GM18870 (cell line): ENCODE results near the gene TNRC18.
"Not testable (repeated sequence)": the region's sequence is repeated elsewhere in the genome, so short reads cannot be mapped to it uniquely, and the experiment has no call there.

ENCODE experiments used
- ATAC-seq: cut with Tn5 transposase; IDR thresholded peaks from one replicate; pipeline ENCODE4 v1.9.1; 2021; ENCODE audit warnings: moderate library complexity; ENCODE audit not compliant: unreplicated experiment

Gene TNRC18, protein sequence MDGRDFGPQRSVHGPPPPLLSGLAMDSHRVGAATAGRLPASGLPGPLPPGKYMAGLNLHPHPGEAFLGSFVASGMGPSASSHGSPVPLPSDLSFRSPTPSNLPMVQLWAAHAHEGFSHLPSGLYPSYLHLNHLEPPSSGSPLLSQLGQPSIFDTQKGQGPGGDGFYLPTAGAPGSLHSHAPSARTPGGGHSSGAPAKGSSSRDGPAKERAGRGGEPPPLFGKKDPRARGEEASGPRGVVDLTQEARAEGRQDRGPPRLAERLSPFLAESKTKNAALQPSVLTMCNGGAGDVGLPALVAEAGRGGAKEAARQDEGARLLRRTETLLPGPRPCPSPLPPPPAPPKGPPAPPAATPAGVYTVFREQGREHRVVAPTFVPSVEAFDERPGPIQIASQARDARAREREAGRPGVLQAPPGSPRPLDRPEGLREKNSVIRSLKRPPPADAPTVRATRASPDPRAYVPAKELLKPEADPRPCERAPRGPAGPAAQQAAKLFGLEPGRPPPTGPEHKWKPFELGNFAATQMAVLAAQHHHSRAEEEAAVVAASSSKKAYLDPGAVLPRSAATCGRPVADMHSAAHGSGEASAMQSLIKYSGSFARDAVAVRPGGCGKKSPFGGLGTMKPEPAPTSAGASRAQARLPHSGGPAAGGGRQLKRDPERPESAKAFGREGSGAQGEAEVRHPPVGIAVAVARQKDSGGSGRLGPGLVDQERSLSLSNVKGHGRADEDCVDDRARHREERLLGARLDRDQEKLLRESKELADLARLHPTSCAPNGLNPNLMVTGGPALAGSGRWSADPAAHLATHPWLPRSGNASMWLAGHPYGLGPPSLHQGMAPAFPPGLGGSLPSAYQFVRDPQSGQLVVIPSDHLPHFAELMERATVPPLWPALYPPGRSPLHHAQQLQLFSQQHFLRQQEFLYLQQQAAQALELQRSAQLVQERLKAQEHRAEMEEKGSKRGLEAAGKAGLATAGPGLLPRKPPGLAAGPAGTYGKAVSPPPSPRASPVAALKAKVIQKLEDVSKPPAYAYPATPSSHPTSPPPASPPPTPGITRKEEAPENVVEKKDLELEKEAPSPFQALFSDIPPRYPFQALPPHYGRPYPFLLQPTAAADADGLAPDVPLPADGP (N-terminal part only)

DNA sequence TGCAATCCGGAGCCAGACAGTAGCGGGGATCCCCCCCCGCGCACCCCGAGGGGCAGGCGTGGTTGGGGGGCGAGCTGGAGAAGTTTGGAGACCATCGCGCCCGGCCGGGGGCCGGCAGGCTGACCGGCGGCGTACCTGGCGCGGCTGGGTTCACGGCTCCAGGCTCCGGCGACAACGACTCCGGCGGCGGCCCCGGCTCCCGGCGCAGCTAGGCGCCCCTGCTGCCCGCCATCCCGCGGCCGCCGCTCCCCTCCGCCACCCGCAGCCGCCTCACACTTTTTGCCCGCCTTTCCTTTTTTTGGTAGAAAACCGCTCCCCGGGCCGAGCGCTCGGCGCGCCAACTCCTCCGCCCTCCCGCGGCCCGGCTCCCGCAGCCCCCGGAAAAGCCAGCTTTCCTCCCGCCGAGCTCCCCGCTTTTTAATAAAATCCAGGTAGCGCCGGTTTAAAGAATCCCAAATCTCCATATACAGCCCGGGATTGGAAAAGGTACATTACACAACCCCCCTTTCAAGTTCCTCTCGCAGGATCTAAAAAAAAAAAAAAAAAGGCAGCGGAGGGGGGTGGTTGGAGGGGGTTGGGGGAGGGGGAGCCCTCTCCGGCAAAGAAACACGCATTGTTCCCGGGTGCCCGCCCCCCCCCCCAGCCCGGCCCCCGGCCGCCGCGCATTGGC, at the start of gene TNRC18:
TSS of gene TNRC18 (minus strand) at position 529 of the 670 bp plus-strand sequence. CDS start 2,588 bp downstream, outside the sequence.
- no peak for ATAC-seq

DNA sequence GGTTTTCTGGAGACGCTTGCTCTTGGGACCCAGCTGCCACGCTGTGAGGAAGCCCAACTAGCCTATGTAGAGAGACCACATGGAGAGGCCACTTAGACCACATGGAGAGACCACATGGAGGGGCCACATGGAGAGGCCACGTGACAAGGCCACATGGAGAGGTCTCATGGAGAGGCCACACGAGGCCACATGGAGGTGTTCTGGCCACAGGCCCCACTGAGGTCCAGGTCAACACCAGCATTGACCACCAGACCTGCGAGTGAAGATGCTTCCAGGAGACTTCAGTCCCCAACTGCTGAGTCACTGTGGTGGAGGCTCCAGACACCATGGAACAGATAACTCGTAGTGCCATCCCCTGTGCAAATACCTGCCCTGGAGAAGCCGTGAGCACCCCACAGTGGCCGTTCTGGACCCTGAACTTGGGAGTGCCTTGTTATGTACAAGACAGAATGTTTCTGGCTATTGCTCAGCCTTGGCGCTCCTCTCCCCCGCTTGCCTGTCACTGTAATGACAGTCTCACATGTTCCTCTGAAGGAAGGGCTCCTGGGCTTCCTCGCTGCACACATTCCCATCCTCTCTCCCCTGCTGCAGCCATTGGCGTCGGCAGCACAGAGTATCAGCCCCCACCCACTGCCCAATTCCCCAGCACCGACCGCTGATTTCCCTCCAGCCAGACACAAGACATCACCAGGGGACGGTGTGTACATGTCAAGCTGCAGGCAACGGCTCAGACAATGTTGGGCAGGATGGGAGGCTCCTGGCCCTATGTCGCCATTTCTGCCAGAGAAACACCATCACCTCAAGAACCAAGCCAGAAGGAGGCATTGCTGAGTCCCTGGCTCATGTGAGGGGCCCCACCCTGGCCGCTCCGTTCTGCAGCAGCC, 49.0 kb upstream of the TNRC18 start:
- ATAC-seq: no peak

DNA sequence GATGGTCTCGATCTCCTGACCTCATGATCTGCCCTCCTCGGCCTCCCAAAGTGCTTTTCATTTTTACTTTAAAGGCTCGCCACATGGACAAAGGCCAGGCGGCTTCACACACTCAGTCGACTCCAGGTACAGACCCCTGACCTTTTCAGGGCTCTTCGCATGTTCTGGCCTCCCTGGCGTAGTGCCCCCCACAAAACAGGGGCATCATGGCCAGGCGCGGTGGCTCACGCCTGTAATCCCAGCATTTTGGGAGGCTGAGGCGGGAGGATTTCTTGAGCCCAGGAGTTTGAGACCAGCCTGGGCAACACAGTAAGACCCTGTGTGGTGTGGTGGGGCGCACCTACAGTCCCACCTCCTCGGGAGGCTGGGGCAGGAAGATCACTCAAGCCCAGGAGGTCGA, 48.0 kb upstream of the TNRC18 start:
- ATAC-seq: not testable (repeated sequence)

DNA sequence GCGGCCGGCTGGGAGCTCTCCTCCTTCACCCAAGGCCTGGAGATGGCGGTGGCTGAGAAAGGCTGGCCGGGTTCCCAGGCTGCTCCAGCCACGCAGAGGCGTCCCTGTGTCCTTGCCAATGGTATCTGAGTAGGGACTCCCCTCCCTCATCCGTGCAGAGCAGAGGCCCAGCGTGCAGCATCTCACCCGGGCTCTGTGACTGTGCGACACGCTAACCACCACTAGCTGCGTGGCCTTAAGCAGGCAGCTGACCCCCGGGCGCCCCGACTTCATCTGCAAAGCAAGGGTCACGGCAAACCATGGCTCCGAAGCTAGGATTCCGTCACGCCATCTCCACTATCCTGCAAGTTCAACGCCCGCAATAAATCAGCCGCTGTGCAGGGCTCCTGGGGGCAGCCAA, 47.2 kb upstream of the TNRC18 start:
- no peak for ATAC-seq

DNA sequence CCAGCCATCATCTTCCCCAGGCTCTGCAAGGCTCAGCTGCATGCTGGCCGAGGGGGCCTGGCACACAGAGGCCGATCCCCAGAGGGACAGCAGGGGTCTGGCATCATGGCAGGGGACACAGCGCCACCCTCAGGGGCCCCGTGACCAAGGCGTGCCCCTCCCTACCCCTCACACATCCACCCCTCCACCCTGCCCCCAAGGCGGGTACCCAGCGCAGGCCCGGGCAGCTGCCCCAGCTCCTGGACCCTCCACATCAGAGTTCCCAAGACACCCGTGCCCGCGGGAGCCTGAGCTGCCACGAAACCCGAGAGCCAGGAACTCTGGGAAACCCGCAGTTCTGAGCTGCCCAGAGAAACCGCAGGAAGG, 46.5 kb upstream of the TNRC18 start:
- ATAC-seq: no peak

DNA sequence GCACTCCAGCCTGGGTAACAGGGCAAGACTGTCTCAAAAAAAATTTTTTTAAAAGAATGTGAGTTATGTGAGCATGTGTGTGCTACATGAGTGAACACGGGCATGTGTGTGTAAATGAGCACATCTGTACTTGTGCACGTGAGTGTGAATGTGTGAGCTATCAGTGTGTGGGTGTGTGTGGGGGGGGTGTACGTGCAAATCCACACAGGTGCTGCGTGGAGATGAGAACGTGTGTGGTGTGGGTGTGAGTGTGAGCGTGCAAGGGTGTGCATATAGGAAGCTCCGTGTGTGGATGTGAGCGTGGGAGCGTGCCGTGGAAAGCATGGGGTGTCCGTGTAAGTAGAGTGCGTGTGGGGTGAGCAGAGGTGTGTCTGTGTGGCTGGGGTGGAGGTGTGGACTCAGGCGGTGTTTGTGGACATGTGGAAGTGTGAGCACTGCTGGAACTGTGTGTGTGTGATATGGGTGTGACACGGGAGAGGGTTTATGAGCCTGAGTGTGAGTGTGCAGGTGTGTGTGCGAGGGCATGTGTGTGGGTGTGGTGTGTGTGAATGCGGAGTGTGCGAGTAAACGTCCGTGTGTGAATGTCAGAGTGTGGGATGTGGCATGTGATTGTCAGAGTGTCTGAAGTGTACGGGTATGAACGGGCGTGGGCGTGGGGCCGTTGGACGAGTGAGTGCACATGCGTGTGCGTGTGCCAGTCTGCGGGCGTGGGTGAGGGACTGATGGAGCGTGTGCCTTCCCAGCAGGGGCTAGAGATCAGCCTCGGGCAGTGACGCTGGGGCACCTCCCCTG, 45.9 kb upstream of the TNRC18 start:
- ATAC-seq: no peak

DNA sequence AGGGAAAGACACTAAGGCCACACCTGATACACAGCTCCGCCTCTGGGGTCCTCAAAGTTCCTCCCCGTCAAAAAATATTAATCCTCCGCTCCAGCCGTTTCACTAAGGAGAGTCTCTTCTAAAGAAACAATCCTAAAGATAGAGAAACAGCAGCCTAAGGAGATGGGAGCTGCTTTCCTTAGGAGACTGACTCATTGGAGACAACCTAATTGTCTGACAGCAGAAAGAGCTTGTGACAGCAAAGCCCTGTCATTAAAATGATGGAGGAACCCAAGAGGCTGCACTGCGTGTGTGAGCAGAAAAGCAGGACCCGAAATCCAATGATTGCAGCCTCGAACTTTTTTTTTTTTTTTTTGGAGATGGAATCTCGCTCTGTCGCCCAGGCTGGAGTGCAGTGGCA, 44.0 kb upstream of the TNRC18 start:
- no peak for ATAC-seq

DNA sequence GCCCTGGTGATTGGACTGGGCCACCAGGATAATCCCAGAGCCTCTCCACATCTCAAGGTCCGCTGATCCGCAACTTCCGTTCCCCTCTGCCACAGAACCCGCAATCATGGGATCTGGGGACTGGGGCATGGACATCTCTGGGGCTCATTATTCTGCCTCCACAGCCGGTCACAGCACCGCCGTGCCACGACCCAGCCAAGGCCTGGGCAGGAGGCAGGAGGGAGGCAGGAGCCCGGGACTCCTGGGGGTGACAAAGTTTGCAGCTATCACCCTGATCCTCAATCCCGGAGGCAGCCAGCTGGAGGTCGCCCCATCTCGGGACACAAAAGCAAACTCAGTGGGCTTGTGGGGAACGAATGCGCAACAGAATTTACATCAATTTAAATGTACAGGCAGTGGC, 42.9 kb upstream of the TNRC18 start:
- ATAC-seq: no peak

DNA sequence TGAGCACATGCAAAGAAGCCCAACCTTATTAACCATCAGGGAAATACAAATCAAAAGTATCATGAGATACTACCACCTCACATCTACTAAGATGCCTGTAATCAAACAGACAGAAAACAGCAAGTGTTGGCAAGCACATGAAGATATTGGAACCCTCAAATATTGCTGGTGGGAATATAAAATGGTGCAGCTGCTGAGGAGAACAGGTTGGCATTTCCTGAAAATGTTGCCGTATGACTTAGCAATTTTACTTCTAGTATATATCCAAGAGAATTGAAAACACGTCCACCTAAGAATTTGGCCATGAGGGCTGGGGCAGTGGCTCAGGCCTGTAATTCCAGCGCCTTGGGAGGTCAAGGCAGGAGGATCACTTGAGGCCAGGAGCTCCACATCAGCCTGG, 39.4 kb upstream of the TNRC18 start:
- no peak for ATAC-seq

DNA sequence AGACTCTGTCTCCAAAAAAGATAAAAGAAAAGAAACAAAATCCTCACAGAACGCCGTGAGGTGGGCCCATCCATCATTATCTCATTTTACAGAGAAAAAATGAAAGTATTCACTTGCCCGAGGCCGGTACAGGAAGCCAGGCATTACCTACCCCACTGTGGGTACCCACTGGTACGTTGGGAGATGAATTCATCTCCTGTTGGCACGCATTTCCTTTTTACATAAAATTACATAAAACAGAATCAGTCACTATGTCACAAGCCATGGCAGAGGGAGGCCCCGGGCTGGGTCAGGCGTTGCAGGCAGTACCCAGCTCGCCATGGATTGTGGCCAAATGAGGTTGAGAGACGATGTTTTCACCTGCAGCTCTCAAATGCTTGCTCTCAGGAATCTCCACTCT, 38.6 kb upstream of the TNRC18 start:
- ATAC-seq: no peak

DNA sequence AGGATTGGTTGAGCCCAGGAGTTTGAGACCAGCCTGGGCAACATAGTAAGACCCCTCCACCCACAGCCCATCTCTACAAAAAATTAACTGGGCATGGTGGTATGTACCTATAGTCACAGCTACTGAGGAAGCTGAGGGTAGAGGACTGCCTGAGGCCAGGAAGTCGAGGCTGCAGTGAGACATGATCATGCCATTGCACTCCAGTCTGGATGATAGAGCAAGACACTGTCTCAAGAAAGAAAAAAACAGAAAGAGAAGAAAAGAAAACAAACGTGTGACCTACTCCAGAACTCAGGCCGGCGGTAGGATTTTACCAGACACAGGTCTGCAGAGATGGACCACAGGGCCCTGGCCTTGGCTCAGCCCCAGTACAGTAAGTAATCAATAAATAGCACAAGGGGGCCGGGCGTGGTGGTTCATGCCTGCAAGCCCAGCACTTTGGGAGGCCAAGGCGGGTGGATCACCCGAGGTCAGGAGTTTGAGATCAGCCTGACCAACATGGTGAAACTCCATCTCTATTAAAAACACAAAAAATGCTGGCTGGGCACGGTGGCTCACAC, 35.4 kb upstream of the TNRC18 start:
- no peak for ATAC-seq

DNA sequence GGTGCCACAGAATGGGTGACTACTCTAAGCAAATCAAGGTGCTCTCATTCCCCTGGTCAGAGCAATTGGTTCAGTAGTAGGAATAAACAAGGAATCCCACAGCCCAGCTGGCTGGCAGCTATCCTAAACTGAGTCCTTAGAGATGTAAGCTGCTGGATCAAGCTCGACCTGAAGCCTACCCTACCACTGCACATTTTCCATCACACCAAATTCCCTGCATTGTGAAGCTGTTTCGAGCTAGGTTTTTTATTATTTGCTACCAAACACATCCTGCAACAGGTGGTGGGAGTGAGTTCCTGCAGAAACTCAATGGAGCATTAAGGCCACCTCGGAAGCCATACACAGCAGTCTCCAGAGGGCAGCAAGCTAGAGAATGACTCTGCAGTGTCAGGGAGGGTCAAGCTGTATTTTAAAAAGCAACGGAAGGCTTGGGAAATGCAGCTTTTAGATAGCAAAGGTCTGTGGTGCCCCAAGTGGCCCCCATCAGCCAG, 33.7 kb upstream of the TNRC18 start:
- no peak for ATAC-seq

DNA sequence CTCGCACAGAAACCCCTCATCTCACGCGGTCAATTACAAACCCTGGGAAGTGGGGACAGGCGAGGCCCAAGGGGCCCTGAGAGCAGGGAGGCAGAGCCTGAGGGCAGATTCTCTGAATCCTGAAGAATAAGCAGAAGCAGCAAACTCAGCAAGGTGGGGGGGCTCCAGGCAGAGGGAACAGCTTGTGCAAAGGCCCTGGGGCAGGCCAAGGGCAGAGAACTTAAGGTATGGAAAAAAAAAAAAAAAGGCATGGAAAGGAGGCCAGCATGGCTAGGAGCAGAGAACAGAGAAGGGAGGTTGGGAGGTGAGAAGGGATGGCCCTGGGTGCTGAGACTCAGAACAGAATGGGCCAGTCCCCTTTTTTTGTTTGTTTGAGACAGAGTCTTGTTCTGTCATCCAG, 32.8 kb upstream of the TNRC18 start:
- ATAC-seq: no peak

DNA sequence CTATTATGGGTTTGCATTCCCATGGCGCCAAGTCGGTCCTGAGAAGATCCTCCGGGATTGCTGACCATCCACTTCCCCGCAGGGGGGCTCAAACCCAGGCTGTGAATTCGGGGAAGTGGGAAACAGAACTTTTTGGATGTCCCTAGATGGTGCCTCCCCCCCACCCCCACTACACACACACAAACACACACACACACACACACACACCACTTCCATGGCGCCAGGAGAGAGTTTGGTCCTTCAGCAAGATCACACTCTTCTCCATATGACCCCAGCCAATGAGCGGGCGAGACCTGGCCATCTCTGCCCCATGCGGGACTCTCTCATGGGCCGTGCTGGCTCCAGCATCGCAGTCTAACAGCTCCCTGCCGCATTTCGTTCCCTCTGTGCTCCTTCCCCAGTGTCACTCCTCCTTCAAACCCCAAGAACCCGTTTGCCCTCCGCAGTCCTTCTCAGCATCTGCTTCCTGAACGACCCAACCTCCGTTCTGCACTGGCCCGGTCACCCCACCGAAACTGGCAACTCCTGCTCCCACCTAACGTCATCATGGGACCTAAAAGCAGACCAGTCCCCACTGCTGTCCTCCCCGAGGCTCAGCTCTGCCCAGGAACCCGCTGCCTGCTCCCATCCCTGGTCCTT, 32.1 kb upstream of the TNRC18 start:
- ATAC-seq: no peak

DNA sequence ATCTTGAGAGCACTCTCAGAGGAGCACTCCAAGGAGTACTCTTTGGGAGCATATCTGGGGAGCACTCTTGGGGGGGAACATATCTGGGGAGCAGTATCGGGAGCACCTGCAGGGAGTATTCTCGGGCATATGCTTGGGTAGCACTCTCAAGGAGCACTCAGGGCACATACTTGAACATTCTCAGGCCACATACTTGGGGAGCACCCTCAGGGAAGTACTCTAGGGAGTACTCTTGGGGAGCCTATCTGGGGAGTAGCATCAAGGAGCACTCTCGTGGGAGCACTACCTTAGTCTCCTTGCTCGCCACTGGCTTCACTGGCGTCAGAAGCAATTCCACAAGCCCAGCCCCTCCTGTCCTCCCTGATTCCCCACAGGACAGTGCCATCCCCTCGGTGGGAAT, 31.5 kb upstream of the TNRC18 start:
- no peak for ATAC-seq

DNA sequence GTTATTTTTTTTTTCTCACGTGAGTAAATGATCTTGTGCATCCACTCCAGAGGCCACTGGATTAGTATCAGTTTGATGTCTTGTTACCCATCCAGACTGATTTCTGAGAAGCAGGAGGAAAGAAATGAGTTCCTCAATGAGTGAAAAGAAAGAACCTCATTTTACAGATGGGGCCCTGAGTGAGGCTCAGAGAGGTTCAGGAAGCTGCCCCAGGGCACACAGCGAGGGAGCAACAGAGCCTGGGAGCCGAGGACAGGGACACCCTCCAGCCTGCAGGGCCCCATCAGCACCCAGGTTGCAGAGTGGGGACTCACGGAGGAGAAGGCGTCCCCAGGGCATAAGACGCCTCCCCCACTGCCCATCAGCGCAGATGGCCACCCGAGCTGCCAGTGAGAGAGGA, 30.9 kb upstream of the TNRC18 start:
- no peak for ATAC-seq

DNA sequence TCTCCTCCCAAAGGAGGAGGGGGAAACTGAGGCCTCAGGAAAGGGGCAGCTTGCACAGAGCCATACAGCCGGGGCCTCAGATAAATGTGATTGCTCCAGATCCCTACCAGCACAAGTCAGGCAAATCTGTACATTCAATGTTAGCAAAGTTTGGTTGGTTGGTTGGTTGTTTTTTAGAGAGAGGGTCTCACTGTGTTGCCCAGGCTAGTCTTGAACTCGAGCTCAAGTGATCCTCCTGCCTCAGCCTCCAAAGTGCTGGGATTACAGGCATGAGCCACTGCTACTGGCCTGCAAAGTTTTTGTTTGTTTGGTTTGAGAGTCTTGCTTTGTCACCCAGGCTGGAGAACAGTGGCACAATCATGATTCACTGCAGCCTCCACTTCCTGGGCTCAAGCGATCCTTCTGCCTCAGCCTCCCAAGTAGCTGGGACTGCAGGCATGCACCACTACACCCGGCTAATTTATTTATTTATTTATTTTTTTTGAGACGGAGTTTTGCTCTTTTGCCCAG, 30.0 kb upstream of the TNRC18 start:
- ATAC-seq: no peak

DNA sequence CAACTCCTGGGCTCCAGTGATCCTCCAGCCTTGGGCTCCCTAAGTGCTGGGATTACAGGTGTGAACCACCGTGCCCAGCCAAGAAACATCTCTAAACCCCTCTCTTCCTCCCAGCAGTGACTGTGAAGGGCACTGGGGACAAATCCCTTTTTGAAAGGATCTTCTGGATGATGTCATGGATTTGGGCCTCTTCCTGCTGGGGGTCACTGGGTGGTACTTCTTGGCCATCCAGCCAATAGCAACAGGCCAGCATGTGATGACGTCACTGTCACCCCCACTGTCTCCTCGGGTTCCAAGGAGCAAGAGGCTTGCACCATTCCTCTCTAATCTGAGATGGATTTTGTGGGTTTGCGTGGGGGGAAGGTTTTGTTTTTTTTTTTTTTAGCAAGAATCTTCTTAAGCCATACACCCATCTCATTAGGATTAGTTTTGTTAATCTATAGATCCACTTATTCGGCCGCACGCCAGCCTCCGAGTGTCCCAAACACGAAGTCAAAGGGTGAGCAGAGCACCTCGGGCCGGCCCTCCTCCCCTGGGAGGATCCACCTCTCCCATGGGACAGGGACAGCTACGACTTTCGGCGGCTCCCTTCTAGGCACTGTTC, 29.4 kb upstream of the TNRC18 start:
- no peak for ATAC-seq
